ENCODE data around the gene NUP210. TPM values are rescaled to one million over a fixed set of nuclear protein-coding genes. Genes with fewer than 3 reads are reported as not detected.

The NUP210 gene
- total RNA-seq, 4 donors from 2014 or later: 3.2 to 9.1 (median 4.1) TPM

- no peak for TF ChIP-seq CTCF (IDR thresholded peaks at IDR 0.05)
- DNase-seq (ENCODE audit: low spot score): no peak
- no peak for ATAC-seq (ENCODE audit: low FRiP score)
Observed at GRCh38 chr3:13279532-13279910, 140.6 kb downstream of the NUP210 start.

GRCh38 chr3:13278783-13279531 lies 141.2 kb downstream of the NUP210 start:
- no peak for TF ChIP-seq CTCF (IDR thresholded peaks at IDR 0.05)
- ATAC-seq (ENCODE audit: low FRiP score) (no peak), DNase-seq (ENCODE audit: low spot score) (no peak)

GRCh38 chr3:13277860-13278531 lies 142.1 kb downstream of the NUP210 start:
- no peak for TF ChIP-seq CTCF (IDR thresholded peaks at IDR 0.05)
- no peak for DNase-seq (ENCODE audit: low spot score)
- ATAC-seq (ENCODE audit: low FRiP score): no peak

- TF ChIP-seq CTCF (IDR thresholded peaks at IDR 0.05): no peak
- ATAC-seq (ENCODE audit: low FRiP score) (no peak), DNase-seq (ENCODE audit: low spot score) (no peak)
Observed at GRCh38 chr3:13277196-13277813, 142.8 kb downstream of the NUP210 start.

- ATAC-seq (ENCODE audit: low FRiP score) (no peak), DNase-seq (ENCODE audit: low spot score) (no peak)
- TF ChIP-seq CTCF (IDR thresholded peaks at IDR 0.05): no peak
Observed at GRCh38 chr3:13276438-13277195, 143.5 kb downstream of the NUP210 start.

GRCh38 chr3:13275376-13276005 lies 144.6 kb downstream of the NUP210 start:
- no peak for TF ChIP-seq CTCF (IDR thresholded peaks at IDR 0.05)
- no peak for ATAC-seq (ENCODE audit: low FRiP score)
- no peak for DNase-seq (ENCODE audit: low spot score)
